ENCODE measurements around the gene KLF9. TPM values are rescaled to one million over a fixed set of nuclear protein-coding genes. Genes with fewer than 3 reads are reported as not detected.

The KLF9 gene
- total and polyA plus RNA-seq, 9 of the 15 experiments (the other 6 are each of a cell fraction or from before 2014, with no cell fraction given), result 3.3 to 11.9 (median 6.9) TPM

DNA sequence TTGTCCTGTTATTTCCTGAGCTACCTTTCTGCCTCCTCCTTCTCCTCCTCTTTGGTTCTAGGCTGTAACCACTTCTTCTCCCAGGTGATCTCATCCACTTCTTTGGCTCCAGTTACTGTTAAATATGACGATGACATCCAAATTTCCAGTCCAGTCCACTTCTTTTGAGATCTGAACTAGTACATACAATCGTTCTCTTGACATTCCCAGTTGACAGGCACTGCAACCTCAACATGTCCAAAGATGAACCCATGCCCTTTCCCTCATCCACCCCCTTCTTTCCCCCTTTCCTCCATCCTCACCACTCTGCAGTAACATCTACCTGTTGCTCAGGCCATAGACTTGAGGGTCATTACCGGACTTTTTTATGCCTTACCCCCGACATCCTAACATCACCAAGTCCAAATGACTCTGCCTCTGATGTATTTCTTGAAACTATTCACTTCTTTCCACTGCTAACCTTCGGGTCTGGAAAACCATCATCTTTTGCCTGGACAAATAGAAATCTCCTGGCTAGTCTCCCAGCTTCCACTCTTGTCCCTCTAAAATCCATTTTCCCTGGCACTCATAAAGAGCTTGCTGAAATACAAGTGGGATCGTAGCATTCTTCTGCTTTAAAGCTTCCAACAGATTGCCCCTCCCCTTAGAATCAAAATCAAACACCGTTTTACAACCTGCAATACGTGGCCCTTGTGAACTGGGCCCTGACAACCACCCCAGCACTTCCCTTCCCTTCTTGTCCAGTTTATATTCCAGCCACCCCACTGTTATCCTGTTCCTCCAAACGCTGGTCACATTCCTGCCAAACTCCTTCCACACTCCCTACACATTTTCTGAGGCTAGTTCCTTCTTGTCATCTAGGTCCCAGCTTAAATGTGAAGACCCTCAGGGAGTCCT lies 31.5 kb downstream of the KLF9 start:
- no peak for TF ChIP-seq TCF7L2 (IDR thresholded peaks at IDR 0.05; ENCODE audit: low read depth, low read length)
- TF ChIP-seq, protein P1, sequence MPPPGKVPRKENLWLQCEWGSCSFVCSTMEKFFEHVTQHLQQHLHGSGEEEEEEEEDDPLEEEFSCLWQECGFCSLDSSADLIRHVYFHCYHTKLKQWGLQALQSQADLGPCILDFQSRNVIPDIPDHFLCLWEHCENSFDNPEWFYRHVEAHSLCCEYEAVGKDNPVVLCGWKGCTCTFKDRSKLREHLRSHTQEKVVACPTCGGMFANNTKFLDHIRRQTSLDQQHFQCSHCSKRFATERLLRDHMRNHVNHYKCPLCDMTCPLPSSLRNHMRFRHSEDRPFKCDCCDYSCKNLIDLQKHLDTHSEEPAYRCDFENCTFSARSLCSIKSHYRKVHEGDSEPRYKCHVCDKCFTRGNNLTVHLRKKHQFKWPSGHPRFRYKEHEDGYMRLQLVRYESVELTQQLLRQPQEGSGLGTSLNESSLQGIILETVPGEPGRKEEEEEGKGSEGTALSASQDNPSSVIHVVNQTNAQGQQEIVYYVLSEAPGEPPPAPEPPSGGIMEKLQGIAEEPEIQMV (tag; conservative IDR thresholded peaks at IDR 0.05; ENCODE audit: low read depth), result no peak
- TF ChIP-seq, protein P2, sequence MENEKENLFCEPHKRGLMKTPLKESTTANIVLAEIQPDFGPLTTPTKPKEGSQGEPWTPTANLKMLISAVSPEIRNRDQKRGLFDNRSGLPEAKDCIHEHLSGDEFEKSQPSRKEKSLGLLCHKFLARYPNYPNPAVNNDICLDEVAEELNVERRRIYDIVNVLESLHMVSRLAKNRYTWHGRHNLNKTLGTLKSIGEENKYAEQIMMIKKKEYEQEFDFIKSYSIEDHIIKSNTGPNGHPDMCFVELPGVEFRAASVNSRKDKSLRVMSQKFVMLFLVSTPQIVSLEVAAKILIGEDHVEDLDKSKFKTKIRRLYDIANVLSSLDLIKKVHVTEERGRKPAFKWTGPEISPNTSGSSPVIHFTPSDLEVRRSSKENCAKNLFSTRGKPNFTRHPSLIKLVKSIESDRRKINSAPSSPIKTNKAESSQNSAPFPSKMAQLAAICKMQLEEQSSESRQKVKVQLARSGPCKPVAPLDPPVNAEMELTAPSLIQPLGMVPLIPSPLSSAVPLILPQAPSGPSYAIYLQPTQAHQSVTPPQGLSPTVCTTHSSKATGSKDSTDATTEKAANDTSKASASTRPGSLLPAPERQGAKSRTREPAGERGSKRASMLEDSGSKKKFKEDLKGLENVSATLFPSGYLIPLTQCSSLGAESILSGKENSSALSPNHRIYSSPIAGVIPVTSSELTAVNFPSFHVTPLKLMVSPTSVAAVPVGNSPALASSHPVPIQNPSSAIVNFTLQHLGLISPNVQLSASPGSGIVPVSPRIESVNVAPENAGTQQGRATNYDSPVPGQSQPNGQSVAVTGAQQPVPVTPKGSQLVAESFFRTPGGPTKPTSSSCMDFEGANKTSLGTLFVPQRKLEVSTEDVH (IDR thresholded peaks at IDR 0.05; ENCODE audit: low read depth, partially characterized antibody), result peak; percentile 19
- BruUV-seq (replicated peaks), result no TSS peak
- H3K9ac ChIP-seq (ENCODE audit: insufficient read depth in 1 of 2, low read depth in 2 of 2, low read length in 2 of 2), result no peak overlapping the region
- no peaks in the 10 kb centered on the region for H3K9me3 ChIP-seq (replicated peaks; ENCODE audit: control insufficient read depth, insufficient read depth, low read depth, low read length)
- H3K27ac ChIP-seq (ENCODE audit: extremely low read depth, low read depth, low read length), result no peak overlapping the region
- ChIA-PET CTCF (ENCODE audit: low intra/inter-chr PET ratio) (no interaction called here), POLR2A (interaction anchor here (0.7 to 1.2 kb wide), 3 partner anchors 8 to 19 kb away, joined by 3 to 4 read pairs (median 4); no protein-coding TSS in a partner anchor)
- in situ Hi-C loops (cut with MboI), result no loop called here
- ATAC-seq, result peak; percentile 35; the same call in 2 of the 3 replicates
- no peak for DNase-seq (ENCODE audit: extremely low read depth in 1 of 4, low spot score in 3 of 4)
- FAIRE-seq, result no peak
- no peaks in the 10 kb centered on the region for H3K79me2 ChIP-seq (ENCODE audit: control insufficient read depth, insufficient read depth, low read length)
- WGBS (ENCODE audit: insufficient coverage, low coverage, missing lambda C conversion rate), result 47% methylated on average over 8 of the region's 9 CpGs
- H3K36me3 ChIP-seq (ENCODE audit: control insufficient read depth, insufficient read depth, low read length), result peaks cover 19% of the 10 kb centered on the region; the same call in 1 of the 3 replicates
- no peaks in the 10 kb centered on the region for H3K27me3 ChIP-seq (ENCODE audit: control insufficient read depth in 2 of 2, insufficient read depth in 2 of 2, low read length in 2 of 2)
- H3K9me1 ChIP-seq (ENCODE audit: control insufficient read depth, insufficient read depth, low read length), result no peaks in the 10 kb centered on the region
- H3K4me2 ChIP-seq (ENCODE audit: insufficient read depth, low read length), result no peak overlapping the region
- H3K4me3 ChIP-seq, result no peak overlapping the region
- no peak overlapping the region for H2AFZ ChIP-seq (ENCODE audit: low read depth, low read length)
- intact Hi-C loops (cut with micrococcal nuclease), result no loop called here
- no peaks in the 10 kb centered on the region for H3K4me1 ChIP-seq (replicated peaks in 1 of 2; ENCODE audit: control insufficient read depth in 2 of 2, insufficient read depth in 2 of 2, low read length in 2 of 2)
- no peaks in the 10 kb centered on the region for H4K20me1 ChIP-seq (replicated peaks; ENCODE audit: control insufficient read depth, insufficient read depth, low read length)
